Inferior parietal cortex (tissue), 1 donor: Measurements from ENCODE around the gene GPR157.

Source experiments
- DNase-seq: peaks from one replicate; pipeline ENCODE4 v3.0.0-alpha.2; 2016; ENCODE audit errors: extremely low spot score

The GPR157 gene

DNA sequence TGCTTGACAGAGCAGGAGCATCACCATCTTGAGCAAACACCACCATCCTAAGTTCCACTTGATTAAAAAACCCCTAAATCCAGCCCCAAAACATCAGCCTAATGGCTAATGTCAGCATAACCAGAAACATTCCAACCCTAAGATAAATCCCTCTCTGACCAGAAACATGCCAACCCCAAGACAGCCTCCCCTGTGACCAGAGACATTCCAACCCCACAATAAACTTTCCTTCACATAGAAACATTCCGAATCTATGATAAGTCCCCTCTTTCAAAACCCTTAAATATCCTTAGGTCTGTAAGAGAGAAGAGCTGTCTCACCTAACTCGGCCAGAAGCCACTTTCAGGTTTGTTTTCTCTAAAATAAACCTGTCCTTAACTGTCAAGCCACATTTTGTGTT lies 42.1 kb downstream of the GPR157 start:
- DNase-seq: no peak

DNA sequence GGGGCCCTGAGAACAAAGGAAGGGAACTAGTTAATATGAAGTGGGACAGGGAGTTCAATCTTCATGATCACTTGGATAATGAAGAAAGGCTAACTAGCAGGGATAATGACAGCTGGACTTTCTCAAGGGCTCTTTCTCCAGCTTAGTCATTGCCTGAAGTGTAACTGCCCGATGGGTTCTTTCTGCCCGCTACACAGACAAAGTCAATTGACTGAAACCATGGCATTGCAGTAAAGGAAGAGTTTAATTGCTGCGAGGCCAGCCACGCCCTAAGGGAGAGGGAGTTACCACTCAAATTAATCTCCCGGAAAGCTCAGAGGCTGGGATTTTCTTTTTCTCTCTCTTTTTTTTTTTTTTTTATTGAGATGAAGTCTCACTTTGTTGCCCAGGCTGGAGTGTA lies 42.9 kb downstream of the GPR157 start:
- no peak for DNase-seq

GRCh38 chr1:9085306-9085940 lies 43.5 kb downstream of the GPR157 start:
- no peak for DNase-seq

DNA sequence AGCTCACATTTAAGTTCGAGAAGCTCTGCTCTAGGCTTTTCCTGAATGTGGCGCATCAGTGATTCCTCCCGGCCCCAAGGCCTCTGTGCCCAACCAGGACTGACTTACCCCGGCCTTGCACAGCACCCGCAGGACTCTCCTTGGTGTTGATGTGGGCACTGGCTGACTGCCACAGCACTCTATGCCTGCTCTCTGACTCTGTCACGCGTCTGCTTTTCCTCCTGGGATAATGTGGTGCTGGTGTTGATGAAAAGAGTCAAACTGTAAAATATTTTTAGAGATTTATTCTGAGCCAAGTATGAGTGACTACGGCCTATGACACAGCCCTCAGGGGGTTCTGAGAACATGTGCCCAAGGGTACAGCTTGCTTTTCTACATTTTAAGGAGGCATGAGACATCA lies 44.0 kb downstream of the GPR157 start:
- DNase-seq: no peak

- no peak for DNase-seq
Measured at GRCh38 chr1:9081473-9081872, 47.4 kb downstream of the GPR157 start.

- DNase-seq: no peak
Measured at GRCh38 chr1:9080705-9081291, 48.1 kb downstream of the GPR157 start.

DNA sequence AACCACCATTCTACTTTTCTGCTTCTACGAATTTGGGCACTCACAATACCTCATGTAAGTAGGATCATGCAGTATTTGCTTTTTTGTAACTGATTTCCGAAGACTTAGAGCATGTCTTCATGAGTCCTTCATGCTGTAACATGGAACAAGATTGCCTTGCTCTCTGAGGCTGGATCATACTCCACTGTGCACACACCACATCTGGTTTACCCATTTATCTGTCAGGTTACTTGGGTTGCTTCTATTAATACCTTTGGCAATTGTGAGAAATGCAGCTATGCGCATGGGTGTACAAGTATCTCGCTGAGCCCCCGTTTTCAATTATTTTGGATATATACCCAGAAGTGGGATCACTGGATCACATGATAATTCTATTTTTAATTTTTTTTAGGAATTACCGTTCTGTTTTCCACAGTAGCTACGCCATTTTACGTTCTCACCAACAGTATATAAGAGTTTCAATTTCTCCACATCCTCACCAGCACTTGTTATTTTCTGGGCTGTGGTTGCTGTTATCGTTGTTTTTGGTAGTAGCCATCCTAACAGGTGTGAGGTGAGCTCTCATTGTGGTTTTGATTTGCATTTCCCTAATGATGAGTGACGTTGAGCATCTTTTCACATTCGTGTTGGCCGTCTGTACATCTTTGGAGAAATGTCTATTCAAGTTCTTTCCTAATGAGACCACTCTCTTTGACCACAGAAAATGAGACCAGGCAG lies 48.8 kb downstream of the GPR157 start:
- DNase-seq: no peak

- DNase-seq: no peak
Measured at GRCh38 chr1:9078752-9079500, 50.0 kb downstream of the GPR157 start.

- DNase-seq: no peak
Measured at GRCh38 chr1:9078015-9078751, 50.7 kb downstream of the GPR157 start.

- DNase-seq: no peak
Measured at GRCh38 chr1:9075022-9075421, 53.9 kb downstream of the GPR157 start.

DNA sequence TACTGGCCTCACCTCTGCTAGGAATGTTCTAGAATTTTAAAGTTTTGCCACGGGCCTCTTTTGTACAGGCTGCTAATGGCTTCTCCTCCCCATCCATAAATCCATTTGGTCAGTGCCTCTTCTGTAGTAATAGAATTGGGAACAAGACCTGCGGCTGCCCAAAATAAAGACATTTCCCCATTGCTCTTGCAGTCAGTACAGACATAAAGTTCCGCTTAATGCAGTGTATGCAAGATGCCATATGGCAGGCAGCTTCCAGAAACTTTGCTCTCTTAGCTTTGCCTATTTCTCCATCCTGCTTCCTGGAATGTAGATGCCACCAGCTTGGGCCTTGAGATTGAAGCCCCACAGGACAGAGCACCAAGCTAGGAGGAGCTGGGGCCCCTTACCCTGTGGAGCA lies 55.8 kb downstream of the GPR157 start:
- no peak for DNase-seq

- no peak for DNase-seq
Measured at GRCh38 chr1:9071554-9072235, 57.2 kb downstream of the GPR157 start.

GRCh38 chr1:9070486-9070885 lies 58.4 kb downstream of the GPR157 start:
- no peak for DNase-seq

DNA sequence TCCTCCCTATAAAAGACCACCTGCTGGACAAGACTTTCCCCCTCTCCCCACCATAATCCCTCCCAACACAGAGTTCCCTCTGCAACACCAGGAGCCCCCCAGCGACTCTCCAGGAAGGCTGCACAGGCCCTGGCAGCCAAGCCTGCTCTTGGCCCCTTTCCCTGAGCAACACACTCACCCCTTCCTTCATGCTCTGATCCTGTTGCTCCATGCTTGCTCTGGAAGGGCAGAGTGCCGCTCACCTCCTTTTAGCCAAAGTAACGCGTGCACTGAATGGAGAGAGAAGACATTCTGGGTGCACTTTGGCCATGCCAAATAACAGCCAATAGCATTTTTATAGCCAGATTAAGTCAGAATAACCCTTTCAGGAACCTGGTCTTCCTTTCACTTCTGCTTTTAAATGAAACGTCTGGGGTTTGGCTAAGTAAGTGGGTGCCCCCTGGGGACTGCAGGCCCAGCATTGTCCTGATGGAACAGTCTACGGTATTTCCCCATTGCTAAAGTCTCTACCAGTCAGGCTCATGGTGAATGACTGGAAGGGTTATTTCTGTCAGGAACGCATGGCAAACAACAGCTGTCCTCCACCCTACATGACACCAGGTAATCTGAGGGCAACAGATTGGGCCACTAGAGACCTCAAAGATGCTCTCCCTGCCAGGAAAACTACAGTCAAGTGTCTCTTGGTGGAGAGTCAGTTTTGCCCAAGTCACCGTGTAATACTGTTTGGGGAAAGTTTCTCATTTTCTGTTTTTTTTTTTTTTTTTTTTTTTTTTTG lies 59.4 kb downstream of the GPR157 start, which contains the start of gene SLC2A5:
TSS of gene SLC2A5 (minus strand) at position 310 of the 775 bp plus-strand sequence. CDS start at position 211, 99 bp downstream.
- DNase-seq: peak; percentile 15

DNA sequence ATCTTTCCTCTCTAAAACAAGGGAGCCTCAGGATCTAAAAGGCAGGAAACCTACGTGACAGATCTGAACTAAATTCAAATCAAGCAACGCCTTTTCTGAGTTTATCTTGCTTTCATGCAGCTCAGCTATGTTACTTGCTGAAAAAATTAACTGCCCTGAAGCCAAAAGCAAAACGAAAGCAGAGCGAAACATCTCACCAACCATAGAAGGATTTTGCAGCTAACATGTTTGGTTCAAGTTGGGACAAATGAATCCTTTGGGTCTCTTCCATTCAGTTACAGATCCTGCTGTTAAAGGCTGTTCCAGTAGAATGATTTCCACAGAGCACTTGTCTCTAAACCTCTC lies 59.9 kb downstream of the GPR157 start:
- no peak for DNase-seq

- no peak for DNase-seq
Measured at GRCh38 chr1:9066945-9067807, 61.7 kb downstream of the GPR157 start.

GRCh38 chr1:9065213-9065751 lies 63.6 kb downstream of the GPR157 start:
- DNase-seq: no peak

GRCh38 chr1:9062846-9063245 lies 66.1 kb downstream of the GPR157 start:
- no peak for DNase-seq

DNA sequence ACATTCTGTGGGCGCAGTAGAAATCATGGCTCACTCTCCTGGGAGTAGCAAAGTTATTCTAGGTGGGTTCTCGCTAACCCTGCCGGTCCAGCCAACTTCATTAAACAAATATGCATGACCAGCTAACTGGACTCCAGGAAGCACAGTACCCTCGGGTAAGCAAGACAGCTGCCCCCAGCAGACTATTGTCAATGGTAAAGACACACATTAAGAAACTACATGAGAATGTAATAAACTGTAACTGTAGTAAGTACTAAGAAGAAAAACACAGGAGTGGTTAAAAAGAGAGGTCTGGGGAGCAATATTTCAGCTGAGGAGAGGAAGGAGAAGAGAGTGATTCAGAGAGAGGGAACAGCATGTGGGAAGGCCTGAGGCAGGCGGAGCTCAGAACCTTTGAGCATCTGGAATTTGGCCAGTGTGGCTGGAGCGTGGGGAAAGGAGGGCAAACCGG lies 66.9 kb downstream of the GPR157 start:
- no peak for DNase-seq
